ENCODE measurements around the gene MLLT1.

Gene MLLT1

DNA sequence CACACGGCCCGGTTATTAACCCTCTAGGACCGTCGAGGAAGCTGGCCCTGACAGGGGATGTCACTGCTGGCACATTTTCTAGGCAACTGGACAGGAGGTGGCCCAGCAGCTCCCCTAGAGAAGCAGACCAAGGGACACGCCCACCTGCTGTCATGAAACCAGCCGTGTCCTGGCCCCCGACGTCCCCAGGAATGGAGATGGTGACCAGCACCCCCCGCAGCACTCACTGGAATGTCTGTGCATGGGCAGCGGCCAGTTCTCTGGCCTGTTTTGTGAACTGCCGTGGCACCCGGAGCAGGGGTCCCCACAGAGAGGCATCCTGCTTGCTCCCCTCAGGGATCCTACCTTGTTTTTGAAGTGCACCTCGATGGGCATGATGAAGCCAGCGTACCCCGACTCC lies 17.9 kb downstream of the MLLT1 start:
- no peak for DNase-seq
- Mint-ChIP-seq H3K9me3 (no peaks in the 10 kb centered on the region), H3K36me3 (ENCODE audit: low read depth) (peaks cover 54% of the 10 kb centered on the region), H3K27me3 (ENCODE audit: low read depth, poor library complexity) (peaks cover 4% of the 10 kb centered on the region), H3K4me1 (peaks cover 44% of the 10 kb centered on the region), H3K4me3 (no peak overlapping the region), H3K27ac (peak overlapping the region; percentile 74)
- TF ChIP-seq, protein P1, sequence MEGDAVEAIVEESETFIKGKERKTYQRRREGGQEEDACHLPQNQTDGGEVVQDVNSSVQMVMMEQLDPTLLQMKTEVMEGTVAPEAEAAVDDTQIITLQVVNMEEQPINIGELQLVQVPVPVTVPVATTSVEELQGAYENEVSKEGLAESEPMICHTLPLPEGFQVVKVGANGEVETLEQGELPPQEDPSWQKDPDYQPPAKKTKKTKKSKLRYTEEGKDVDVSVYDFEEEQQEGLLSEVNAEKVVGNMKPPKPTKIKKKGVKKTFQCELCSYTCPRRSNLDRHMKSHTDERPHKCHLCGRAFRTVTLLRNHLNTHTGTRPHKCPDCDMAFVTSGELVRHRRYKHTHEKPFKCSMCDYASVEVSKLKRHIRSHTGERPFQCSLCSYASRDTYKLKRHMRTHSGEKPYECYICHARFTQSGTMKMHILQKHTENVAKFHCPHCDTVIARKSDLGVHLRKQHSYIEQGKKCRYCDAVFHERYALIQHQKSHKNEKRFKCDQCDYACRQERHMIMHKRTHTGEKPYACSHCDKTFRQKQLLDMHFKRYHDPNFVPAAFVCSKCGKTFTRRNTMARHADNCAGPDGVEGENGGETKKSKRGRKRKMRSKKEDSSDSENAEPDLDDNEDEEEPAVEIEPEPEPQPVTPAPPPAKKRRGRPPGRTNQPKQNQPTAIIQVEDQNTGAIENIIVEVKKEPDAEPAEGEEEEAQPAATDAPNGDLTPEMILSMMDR (IDR thresholded peaks at IDR 0.05) = no peak

DNA sequence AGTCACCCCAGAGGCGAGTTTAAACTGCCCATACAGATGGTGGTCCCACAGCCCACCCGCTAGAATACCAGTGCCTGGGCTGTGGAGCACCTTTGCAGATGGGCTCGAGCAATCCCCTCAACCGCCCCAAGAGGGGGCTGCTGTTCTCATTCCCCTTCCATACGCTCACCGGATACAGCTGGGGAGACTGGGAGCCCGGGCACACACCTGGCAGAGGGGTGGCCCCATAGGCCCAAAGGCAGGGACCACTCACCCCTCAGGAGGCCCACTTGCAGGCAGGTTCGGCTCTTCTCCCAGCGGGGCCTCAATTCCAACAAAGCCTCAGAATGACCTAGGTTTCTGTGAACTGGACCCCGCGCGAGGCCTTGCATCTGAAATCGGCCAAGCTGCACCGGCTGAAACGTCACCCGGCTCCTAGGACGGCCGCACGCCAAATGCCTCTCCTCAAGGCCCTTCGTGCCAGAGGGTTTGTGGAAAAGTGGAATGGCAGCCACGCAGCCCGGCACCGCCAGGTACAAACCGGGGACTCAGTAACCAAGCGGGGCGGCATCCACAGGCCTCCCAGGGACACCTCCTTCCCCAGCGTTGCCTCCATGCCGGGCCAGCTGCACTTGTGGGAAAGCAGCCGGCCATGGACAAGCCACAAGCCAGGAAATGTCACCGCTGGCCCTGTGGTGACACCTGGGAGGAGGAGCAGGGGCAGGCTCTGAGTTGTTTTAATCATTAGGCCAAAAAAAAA lies 18.7 kb downstream of the MLLT1 start:
- H3K36me3 Mint-ChIP-seq (ENCODE audit: low read depth) = peaks cover 53% of the 10 kb centered on the region
- no peak overlapping the region for H3K4me3 Mint-ChIP-seq
- H3K27me3 Mint-ChIP-seq (ENCODE audit: low read depth, poor library complexity) = peaks cover 4% of the 10 kb centered on the region
- no peaks in the 10 kb centered on the region for H3K9me3 Mint-ChIP-seq
- H3K27ac Mint-ChIP-seq = peak overlapping the region; percentile 36
- peak; percentile 59 for DNase-seq
- TF ChIP-seq, protein P1 (IDR thresholded peaks at IDR 0.05) = peak; percentile 67
- H3K4me1 Mint-ChIP-seq = peaks cover 39% of the 10 kb centered on the region

DNA sequence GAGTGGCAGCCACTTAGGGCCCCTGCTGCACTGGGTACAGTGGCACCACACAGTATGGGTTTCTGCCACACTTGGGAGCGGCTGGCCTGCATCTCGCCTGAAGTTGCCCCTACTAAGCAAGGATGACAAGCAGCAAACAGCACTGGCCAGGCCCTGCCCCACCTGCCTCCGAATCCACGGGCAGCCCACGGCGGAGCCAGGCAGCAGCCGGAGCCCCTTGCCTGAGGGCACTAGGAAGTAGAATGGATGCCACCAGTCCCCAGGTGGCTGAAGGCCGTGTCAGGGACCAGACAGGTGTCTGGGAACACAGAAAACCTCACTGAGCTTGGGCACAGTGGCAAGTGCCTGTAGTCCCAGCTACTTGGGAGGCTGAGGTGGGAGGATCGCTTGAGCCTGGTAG lies 19.4 kb downstream of the MLLT1 start:
- H3K4me1 Mint-ChIP-seq = peaks cover 39% of the 10 kb centered on the region
- no peak for DNase-seq
- H3K27me3 Mint-ChIP-seq (ENCODE audit: low read depth, poor library complexity) = peaks cover 4% of the 10 kb centered on the region
- H3K36me3 Mint-ChIP-seq (ENCODE audit: low read depth) = peaks cover 57% of the 10 kb centered on the region
- H3K4me3 Mint-ChIP-seq = no peak overlapping the region
- no peak overlapping the region for H3K27ac Mint-ChIP-seq
- TF ChIP-seq, protein P1 (IDR thresholded peaks at IDR 0.05) = no peak
- H3K9me3 Mint-ChIP-seq = no peaks in the 10 kb centered on the region

DNA sequence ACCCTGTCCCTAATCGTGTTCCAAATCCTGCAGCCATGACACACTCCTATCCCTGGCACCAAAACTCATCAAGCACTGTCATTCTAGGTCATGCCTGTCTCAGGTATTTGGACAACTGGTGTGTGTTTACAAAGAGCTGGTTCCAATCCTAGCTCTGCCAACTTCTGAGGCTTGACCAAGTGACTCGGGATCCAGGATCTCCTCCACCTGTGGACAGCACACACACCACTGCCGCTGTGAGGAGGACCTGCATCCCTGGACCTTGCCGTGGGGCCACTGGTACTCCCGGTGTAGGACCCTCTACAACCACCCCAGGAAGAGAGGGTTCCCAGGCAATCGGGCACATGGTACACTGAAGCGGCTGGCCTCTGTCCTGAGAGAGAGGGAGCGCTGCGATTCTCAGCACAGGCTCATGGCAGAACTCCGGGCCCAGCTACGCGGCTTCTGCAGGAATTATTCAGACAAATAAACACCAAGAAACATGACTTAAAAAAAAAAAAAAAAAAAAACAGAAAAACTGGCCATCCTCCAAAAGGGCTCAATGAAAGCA lies 20.4 kb downstream of the MLLT1 start:
- H3K36me3 Mint-ChIP-seq (ENCODE audit: low read depth) = peaks cover 57% of the 10 kb centered on the region
- DNase-seq = no peak
- H3K4me1 Mint-ChIP-seq = peaks cover 35% of the 10 kb centered on the region
- TF ChIP-seq, protein P1 (IDR thresholded peaks at IDR 0.05) = no peak
- no peak overlapping the region for H3K27ac Mint-ChIP-seq
- H3K9me3 Mint-ChIP-seq = no peaks in the 10 kb centered on the region
- H3K4me3 Mint-ChIP-seq = no peak overlapping the region
- peaks cover 4% of the 10 kb centered on the region for H3K27me3 Mint-ChIP-seq (ENCODE audit: low read depth, poor library complexity)

DNA sequence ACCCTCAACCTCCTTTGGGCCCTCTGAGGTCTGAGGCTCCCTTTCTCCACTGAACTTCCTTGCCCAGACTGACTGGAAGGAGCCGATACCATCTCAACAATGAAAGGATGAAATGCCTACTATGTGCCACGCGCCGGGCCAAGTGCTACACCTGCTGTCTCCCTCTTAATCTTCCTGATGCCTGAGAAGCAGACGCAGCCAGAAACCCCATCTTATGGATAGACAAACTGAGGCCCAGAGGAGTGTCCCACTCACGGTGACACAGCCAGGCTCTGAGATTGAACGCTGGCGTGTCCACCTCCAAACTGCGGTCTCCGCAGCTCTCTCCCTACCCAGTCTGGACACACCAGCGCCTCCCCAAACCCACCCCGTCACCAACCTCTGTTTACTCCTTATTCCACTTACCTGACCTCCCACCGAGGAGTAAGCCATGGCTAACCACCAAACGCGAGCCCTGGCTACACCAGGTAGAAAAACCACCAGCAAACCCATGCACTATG lies 20.9 kb downstream of the MLLT1 start:
- no peaks in the 10 kb centered on the region for H3K9me3 Mint-ChIP-seq
- H3K27me3 Mint-ChIP-seq (ENCODE audit: low read depth, poor library complexity) = peaks cover 4% of the 10 kb centered on the region
- H3K36me3 Mint-ChIP-seq (ENCODE audit: low read depth) = peaks cover 59% of the 10 kb centered on the region
- H3K4me1 Mint-ChIP-seq = peaks cover 34% of the 10 kb centered on the region
- no peak for DNase-seq
- H3K27ac Mint-ChIP-seq = no peak overlapping the region
- TF ChIP-seq, protein P1 (IDR thresholded peaks at IDR 0.05) = no peak
- H3K4me3 Mint-ChIP-seq = no peak overlapping the region
